SU-DHL-6 (cell line): ENCODE results near the gene THOC6.

ENCODE experiments used
- CTCF ChIP-seq: fragments of 200-600 bp; sonication (generic); IDR thresholded peaks from one replicate; pipeline ENCODE4 v1.5.1; 2017; ENCODE audit warnings: antibody characterized with exemption, mild to moderate bottlenecking, low read length, moderate library complexity; ENCODE audit not compliant: insufficient read depth, poor library complexity, severe bottlenecking
- EZH2phosphoT487 ChIP-seq: fragments of 200-600 bp; sonication (generic), shearing (Covaris generic); conservative IDR thresholded peaks from 2 replicates; pipeline ENCODE4 v1.6.1; 2018; ENCODE audit warnings: mild to moderate bottlenecking, antibody characterized with exemption, low read length, moderate library complexity, mixed read lengths

DNA sequence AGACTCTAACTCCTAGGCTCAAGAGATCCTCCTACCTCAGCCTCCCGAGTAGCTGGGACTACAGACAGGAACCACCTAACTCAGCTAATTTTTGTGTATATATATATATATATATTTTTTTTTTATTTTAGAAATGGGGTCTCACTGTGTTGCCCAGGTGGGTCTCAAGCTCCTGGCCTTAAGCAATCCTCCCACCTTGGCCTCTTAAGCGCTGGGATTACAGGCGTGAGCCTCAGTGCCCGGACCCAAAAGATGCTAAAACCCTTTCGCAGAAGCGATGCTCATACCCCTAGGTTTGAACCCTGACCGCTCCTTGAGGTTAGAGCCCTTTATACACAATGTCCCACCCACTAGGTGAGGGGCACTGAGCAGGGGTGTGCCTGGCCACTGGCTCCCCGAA lies 13.3 kb upstream of the THOC6 start:
- TF ChIP-seq CTCF (no peak), EZH2phosphoT487 (no peak)
